Loucy (cell line): ENCODE data around the gene MYPN.

Source experiments
- H2AFZ ChIP-seq: fragments of 200-600 bp; sonication (generic); 2 replicates; pipeline ENCODE4 v1.6.0; 2016; ENCODE audit warnings: antibody characterized with exemption, mild to moderate bottlenecking, low read length, moderate library complexity
- H3F3A ChIP-seq: fragments of 200-600 bp; 2 replicates; pipeline ENCODE4 v1.6.0; 2016; ENCODE audit warnings: antibody characterized with exemption, low read depth, mild to moderate bottlenecking
- H3K27me3 ChIP-seq: fragments of 200-600 bp; sonication (generic); 2 replicates; pipeline ENCODE4 v1.6.1; 2014; ENCODE audit warnings: low read length, mild to moderate bottlenecking; ENCODE audit not compliant: insufficient read depth, poor library complexity, severe bottlenecking
- H3K36me3 ChIP-seq: fragments of 200-600 bp; sonication (generic); 2 replicates; pipeline ENCODE4 v1.6.1; 2016; ENCODE audit warnings: low read length; ENCODE audit not compliant: insufficient read depth
- H3K4me1 ChIP-seq: fragments of 200-600 bp; sonication (generic); 2 replicates; pipeline ENCODE4 v1.5.1; 2014; ENCODE audit warnings: low read length, mild to moderate bottlenecking; ENCODE audit not compliant: insufficient read depth, poor library complexity, severe bottlenecking
- H3K4me2 ChIP-seq: fragments of 200-600 bp; sonication (generic); 2 replicates; pipeline ENCODE4 v1.6.0; 2014; ENCODE audit warnings: antibody characterized with exemption, low read length, low read depth, mild to moderate bottlenecking; ENCODE audit not compliant: poor library complexity, severe bottlenecking
- H3K4me3 ChIP-seq: fragments of 200-600 bp; sonication (generic); 2 replicates; pipeline ENCODE4 v1.5.1; 2014; ENCODE audit warnings: low read length, mild to moderate bottlenecking, mixed read lengths; ENCODE audit not compliant: poor library complexity, severe bottlenecking
- H3K79me2 ChIP-seq: fragments of 200-600 bp; sonication (generic); 2 replicates; pipeline ENCODE4 v1.6.1; 2014; ENCODE audit warnings: low read length; ENCODE audit not compliant: insufficient read depth
- H3K9ac ChIP-seq: fragments of 200-600 bp; sonication (generic); 2 replicates; pipeline ENCODE4 v1.6.0; 2014; ENCODE audit warnings: mild to moderate bottlenecking, low read depth, low read length, moderate library complexity; ENCODE audit not compliant: poor library complexity, severe bottlenecking
- H3K9me2 ChIP-seq: fragments of 200-600 bp; sonication (generic); replicated peaks from 2 replicates; pipeline ENCODE4 v1.6.1; 2016; ENCODE audit warnings: low read depth, low read length, mixed read lengths
- H3K9me3 ChIP-seq: fragments of 200-600 bp; sonication (generic); 2 replicates; pipeline ENCODE4 v1.6.1; 2014; ENCODE audit warnings: mild to moderate bottlenecking, antibody characterized with exemption, low read length, low read depth; ENCODE audit not compliant: insufficient read depth
- H4K20me1 ChIP-seq: fragments of 200-600 bp; sonication (generic); 2 replicates; pipeline ENCODE4 v1.6.0; 2014; ENCODE audit warnings: antibody characterized with exemption, low read length, mild to moderate bottlenecking; ENCODE audit not compliant: insufficient read depth, poor library complexity, severe bottlenecking
- EZH2phosphoT487 ChIP-seq: fragments of 200-600 bp; IDR thresholded peaks from 2 replicates; pipeline ENCODE4 v1.6.1; 2018; ENCODE audit warnings: antibody characterized with exemption, mild to moderate bottlenecking, moderate library complexity, borderline replicate concordance
- TF ChIP-seq, protein P1 (sequence below): fragments of 200-600 bp; sonication (generic); conservative IDR thresholded peaks from 2 replicates; pipeline ENCODE4 v1.5.1; 2014; ENCODE audit warnings: mild to moderate bottlenecking, antibody characterized with exemption, low read length

The MYPN gene

DNA sequence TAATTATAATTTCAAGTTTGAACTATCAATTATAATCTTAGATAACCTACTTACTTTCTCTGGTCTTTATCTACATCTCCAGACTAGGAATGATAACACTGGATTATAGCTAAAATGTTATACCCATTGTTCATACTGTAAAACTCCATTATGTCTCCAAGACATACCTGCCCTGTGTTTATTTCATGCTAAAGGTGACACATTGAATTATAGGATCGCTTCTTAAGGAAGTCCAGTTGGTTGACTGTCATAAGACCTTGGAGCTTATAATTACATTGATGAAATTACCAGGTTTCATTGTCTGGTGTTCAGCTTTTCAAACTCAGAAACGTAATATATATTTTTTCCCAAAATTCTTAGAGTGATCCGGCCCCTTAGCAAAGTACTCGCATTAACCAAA, 18.7 kb upstream of the MYPN start:
- Histone ChIP-seq H3K79me2 (no peaks in the 10 kb centered on the region), H3K9ac (no peak overlapping the region), H4K20me1 (no peaks in the 10 kb centered on the region), H3K9me2 (no peaks in the 10 kb centered on the region), H3K4me2 (no peak overlapping the region), H3F3A (no peaks in the 10 kb centered on the region), H3K9me3 (no peaks in the 10 kb centered on the region), H3K36me3 (no peaks in the 10 kb centered on the region), H2AFZ (no peak overlapping the region), H3K4me3 (no peak overlapping the region), H3K27me3 (no peaks in the 10 kb centered on the region), H3K4me1 (no peaks in the 10 kb centered on the region)
- TF ChIP-seq, protein P1, sequence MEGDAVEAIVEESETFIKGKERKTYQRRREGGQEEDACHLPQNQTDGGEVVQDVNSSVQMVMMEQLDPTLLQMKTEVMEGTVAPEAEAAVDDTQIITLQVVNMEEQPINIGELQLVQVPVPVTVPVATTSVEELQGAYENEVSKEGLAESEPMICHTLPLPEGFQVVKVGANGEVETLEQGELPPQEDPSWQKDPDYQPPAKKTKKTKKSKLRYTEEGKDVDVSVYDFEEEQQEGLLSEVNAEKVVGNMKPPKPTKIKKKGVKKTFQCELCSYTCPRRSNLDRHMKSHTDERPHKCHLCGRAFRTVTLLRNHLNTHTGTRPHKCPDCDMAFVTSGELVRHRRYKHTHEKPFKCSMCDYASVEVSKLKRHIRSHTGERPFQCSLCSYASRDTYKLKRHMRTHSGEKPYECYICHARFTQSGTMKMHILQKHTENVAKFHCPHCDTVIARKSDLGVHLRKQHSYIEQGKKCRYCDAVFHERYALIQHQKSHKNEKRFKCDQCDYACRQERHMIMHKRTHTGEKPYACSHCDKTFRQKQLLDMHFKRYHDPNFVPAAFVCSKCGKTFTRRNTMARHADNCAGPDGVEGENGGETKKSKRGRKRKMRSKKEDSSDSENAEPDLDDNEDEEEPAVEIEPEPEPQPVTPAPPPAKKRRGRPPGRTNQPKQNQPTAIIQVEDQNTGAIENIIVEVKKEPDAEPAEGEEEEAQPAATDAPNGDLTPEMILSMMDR = no peak
- TF ChIP-seq EZH2phosphoT487 = no peak

DNA sequence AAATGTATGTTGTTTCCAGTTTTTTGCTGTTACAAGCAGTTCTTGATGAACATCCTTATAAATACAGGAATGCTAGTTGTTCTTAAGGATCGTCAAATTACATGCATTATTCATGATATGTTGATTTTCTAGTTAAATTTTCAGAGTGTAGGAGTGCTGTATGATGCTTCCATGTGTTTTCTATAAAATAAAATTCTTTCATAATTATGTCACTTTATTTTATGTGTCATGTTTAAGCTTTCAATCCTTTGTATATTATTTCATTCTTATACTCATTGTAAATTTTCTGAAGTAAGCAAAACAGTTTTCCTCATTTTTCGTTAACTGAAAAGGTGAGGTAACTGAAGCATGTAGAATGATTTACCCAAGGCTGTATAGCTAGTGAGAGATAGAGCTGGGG, 16.8 kb upstream of the MYPN start:
- Histone ChIP-seq H3F3A (no peaks in the 10 kb centered on the region), H3K9ac (no peak overlapping the region), H2AFZ (no peak overlapping the region), H3K27me3 (no peaks in the 10 kb centered on the region), H3K36me3 (no peaks in the 10 kb centered on the region), H3K4me3 (no peak overlapping the region), H3K4me2 (no peak overlapping the region), H4K20me1 (no peaks in the 10 kb centered on the region), H3K9me3 (no peaks in the 10 kb centered on the region), H3K4me1 (no peaks in the 10 kb centered on the region), H3K9me2 (no peaks in the 10 kb centered on the region), H3K79me2 (no peaks in the 10 kb centered on the region)
- TF ChIP-seq, protein P1 = no peak
- no peak for TF ChIP-seq EZH2phosphoT487

DNA sequence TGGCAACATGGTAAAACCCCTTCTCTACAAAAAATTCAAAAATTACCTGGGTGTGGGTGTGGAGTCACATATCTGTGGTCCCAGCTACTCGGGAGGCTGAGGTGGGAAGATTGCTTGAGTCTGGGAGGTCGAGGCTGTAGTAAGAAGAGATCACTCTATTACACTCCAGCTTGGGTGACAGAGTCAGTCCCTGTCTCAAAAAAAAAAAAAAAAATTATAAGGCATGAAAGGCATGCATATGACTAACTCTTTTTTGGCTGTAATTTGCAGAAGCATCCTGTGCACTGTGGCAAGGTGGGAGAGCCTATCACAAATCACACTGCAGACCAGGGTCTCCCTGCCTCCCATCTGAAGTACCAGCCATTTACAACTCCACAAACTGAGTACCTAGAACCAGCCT, 14.1 kb upstream of the MYPN start:
- H3K79me2 ChIP-seq = no peaks in the 10 kb centered on the region
- no peaks in the 10 kb centered on the region for H3F3A ChIP-seq
- no peaks in the 10 kb centered on the region for H3K4me1 ChIP-seq
- TF ChIP-seq, protein P1 = no peak
- TF ChIP-seq EZH2phosphoT487 = no peak
- H3K9ac ChIP-seq = no peak overlapping the region
- no peak overlapping the region for H3K4me3 ChIP-seq
- H3K27me3 ChIP-seq = no peaks in the 10 kb centered on the region
- H2AFZ ChIP-seq = 0 out of 2 replicates have a peak overlapping the region, but pooled peaks have one; percentile 48
- H3K9me2 ChIP-seq = no peaks in the 10 kb centered on the region
- H3K36me3 ChIP-seq = no peaks in the 10 kb centered on the region
- no peaks in the 10 kb centered on the region for H3K9me3 ChIP-seq
- H4K20me1 ChIP-seq = no peaks in the 10 kb centered on the region
- no peak overlapping the region for H3K4me2 ChIP-seq
